Activated T-cell treated with anti-CD3 and anti-CD28 coated beads, Interleukin-2, amount 50 U/mL, for 1 hour (primary cell): ENCODE results near the gene SULT1C4.

ENCODE experiments used
- DNase-seq: peaks from one replicate; pipeline ENCODE4 v3.0.0-alpha.2; 2020

The SULT1C4 gene

DNA sequence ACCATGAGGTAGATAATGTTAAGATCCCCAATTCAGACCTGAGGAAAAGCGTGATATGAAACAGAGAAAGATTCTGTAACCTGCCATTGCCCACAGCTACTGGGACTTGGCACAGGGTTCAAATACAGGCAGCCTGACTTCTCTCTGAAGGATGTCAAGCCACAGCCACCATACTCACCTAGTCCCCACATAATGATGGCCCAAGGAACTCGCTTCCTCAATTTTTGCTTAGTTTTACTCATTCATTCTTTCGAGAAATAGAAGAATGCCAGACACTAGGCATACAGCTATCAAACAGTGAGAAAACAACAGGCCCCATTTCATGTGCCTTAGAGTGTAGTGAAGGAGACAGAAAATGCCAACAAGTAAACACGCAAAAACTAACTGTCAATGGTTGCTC is 980 bp upstream of the SULT1C4 start:
- no peak for DNase-seq

DNA sequence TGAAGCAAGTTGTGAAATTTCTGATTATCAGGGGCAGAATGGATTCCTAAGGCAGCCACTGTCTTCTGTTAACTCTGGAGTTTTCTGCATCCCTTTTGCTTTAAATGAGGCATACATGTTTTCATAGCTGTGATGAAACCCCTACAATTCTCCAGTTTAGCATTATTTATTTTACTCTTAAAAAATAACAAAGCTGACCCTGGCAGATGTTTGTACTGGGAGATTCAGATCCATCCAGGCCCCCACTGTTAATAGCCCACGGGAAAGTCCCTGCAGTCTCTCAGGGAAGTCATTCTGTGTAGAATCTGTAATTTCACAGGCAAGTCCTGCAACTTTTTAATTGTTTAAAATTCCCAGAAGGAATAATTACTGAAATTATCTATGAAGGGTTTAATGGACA is 353 bp upstream of the SULT1C4 start:
- no peak for DNase-seq

DNA sequence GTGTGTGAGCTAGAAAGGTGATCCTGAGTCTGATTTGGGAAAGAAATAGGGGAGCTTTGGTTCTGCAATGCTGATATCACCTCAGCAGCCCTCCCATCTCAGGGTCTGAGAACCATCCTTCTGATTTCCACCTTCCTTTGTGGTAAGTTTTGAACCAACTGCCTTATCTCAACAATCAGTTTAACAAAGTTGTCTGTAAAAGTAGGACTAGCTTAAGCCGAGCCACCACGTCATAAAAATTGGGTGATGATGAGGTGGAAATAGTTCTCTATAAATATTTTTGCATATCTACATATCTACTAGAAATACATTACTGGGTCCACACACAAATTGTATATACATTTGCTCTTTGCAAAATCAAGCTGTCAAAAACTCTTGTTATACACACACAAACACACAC is 1.1 kb downstream of the SULT1C4 start:
- DNase-seq = no peak

GRCh38 chr2:108382196-108382595 is 4.4 kb downstream of the SULT1C4 start:
- no peak for DNase-seq

- no peak for DNase-seq
Measured at GRCh38 chr2:108383146-108383830, 5.5 kb downstream of the SULT1C4 start.

DNA sequence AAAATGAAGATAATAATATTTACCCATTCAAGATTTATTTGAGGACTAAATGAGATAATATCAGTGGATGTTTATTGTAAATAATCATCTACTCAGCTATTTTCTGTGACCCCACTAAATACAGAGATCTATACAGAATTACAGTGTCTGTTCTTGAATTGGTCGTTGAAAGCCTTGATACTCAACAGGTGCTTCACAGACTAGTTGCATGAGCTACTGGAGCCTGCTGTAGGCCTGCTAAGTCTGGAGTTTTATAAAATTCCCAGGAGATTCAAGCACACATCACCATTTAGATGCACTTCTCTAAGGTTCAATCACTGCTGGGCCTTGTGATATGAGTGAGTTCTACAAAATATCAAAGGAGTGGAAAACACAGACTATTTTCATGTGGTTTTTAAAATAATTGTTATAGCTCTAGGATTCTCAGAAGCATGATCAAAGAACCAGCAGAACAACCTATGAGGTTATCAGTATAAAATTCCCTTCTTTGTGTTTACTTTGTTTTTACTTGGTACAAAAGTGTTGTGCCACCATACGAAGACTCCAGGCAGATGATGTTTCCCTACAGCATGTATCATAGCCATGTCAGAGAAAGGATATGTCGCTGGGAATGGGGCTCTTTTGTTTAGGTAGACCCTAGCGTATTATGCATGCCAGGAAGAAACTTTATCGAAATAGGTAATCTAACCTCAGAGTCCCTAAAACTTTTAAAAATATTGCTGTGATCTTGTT is 7.1 kb downstream of the SULT1C4 start:
- no peak for DNase-seq

DNA sequence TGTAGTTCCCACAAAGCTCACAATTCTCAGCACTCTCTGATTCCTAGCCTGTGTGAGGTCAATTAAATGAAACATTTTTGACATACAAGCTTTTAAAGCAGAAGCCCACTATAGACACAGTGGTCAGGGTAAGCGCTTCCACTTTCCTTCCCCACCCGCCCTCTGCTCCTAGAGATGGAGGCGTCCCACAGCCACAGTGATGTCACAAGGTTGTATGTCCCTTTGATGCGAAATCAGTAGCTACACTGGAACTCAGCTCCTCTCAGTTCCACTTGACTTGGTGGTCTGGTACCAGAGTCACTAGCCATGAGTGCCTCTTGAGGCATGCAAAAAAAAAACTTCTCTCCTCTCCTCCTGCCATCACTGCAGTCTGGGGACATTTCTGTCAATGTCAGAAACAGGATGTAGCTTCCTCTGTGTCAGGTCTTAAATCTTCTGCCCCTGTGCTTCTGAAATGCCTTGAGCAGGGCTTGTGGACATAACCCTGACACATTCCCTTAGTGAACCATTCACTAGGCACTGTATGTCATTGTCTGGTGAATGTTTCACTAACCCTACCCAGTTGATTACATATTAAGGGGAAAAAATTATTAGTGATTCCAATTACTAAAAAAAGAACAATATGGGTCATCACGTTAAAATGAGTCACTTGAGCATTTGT is 7.8 kb downstream of the SULT1C4 start:
- no peak for DNase-seq

DNA sequence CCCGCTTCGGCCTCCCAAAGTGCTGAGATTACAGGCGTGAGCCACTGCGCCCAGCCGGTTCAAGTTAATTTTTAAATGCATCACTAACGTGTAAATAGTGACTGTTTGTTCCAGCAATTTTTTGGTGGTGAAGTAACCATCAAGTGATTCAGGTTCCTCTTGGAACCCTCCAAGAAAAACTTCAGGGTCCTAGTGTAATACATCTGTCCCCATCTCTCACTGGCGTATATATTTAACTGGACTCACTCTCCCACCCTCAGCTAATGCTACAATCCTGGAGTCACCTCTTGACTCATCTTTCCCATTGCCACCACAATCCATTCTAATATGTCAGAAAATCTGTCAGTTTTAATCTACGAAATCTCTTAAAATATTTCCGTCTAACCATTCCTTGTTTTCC is 10.3 kb downstream of the SULT1C4 start:
- no peak for DNase-seq

GRCh38 chr2:108390340-108390739 is 12.6 kb downstream of the SULT1C4 start:
- no peak for DNase-seq

DNA sequence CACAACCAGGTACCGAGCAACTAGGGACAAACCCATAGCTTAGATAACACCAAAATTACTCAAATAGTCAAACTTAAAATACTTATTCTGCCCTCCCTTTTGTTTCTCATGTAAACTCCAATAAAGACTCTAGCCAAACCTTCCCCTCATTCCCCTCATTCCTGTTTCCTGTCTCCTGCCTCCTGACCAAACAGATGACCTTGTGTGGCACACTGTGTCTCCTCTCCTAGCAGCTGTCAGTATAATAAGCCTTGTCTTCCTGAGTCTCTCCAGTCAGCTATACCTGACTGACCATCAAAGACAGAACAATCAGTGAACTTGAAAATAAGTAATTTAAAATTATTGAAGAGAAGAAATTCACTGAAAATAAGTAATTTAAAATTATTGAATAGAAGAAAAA is 14.3 kb downstream of the SULT1C4 start:
- DNase-seq = no peak

- no peak for DNase-seq
Measured at GRCh38 chr2:108393197-108393596, 15.4 kb downstream of the SULT1C4 start.

DNA sequence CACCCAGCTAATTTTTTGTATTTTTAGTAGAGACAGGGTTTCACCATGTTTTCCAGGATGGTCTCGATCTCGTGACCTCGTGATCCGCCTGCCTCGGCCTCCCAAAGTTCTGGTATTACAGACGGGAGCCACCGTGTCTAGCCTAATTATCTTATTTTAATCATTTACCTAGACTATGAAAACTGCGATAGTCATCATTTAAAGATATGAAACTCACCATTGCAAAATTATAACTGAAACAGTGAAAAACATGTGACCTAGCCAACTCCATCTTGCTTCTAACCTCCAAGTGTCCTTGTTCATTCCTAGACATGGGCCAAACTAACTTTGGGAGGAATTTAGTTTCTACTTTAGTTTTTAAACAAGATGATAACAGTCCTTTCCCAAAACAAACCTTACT is 17.4 kb downstream of the SULT1C4 start:
- DNase-seq = no peak

DNA sequence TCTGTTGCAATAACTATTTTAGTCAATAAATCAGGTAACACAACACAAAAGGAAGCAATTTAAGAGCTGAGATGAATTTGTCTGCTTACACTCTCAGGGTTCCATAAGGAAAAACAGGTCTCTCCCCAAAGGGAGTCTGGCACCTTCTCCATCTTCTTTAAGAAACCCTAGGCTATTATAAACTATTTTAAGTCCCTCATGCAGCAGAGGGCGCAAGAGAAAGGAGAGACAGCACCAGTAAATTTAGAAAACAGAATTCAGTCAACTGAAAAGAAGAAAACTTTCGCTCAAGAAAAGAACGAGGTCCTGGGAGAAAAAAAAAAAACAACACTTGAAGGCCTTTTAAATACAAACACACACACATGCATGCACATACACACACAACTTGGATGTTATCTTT is 19.1 kb downstream of the SULT1C4 start:
- DNase-seq = no peak

- no peak for DNase-seq
Measured at GRCh38 chr2:108399479-108399878, 21.7 kb downstream of the SULT1C4 start.

- DNase-seq = no peak
Measured at GRCh38 chr2:108401800-108402199, 24.0 kb downstream of the SULT1C4 start.

- no peak for DNase-seq
Measured at GRCh38 chr2:108403494-108403893, 25.7 kb downstream of the SULT1C4 start.

GRCh38 chr2:108404784-108405397 is 27.1 kb downstream of the SULT1C4 start:
- DNase-seq = no peak

GRCh38 chr2:108407864-108408729 is 30.3 kb downstream of the SULT1C4 start:
- no peak for DNase-seq

DNA sequence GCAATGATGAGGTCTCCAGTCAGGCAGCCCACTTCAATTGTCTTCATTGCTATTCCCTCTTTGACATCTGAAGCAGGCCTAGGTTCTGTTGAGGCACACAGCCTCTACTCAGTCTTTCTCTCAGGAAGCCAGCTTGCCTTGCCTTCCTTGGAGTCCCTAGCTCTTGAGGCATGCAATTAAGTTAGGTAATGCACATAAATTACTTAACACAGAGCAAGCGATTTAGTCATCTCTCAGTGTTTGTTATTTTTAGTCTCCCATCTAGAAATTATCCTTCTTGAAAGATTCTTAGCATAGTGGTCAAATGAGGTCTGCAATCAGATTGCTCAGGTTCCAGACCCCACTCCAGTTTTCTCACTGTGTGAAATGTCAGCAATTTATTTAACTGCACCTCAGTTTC is 32.0 kb downstream of the SULT1C4 start:
- DNase-seq = no peak

DNA sequence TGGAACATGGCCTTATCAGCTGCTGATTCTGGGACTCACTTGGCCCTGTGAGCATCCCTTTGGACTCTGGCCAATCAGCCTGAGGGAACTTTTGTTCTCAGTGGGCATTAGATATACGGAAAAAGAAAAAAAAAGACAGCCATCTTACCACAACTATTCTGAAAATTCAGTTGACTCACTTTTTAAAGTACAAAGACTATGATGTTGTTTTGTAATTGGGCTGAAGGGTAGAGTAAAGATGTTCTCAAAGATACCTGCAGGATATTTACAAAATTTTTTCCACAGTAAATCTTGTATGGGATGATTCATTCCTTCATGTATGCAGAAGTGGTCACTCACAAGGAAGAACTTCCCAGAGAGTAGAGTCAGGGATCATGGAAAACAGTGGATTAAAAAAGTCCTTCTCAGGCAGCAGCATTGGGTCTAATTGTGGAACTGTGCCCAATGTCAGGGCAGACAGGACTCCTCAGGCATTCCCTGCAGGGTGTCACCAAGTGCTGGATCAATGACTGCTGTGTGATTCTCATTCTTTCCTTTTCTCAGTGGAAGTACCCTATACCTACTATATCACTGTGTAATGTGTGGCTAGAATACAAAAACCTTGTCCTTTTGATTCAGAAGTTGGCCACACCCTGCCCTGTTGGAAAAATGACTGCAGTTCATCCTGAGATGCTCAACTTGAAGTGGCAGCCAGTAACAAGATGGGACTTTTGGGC is 35.4 kb downstream of the SULT1C4 start:
- DNase-seq = no peak

- no peak for DNase-seq
Measured at GRCh38 chr2:108413711-108414095, 35.9 kb downstream of the SULT1C4 start.

GRCh38 chr2:108414256-108414876 is 36.6 kb downstream of the SULT1C4 start:
- no peak for DNase-seq
